GM21529 (cell line): ENCODE results near the gene ULBP1.
A peak's percentile ranks its signal among the peaks of the same experiment; 100 is the strongest.
"Not testable (repeated sequence)": the region's sequence is repeated elsewhere in the genome, so short reads cannot be mapped to it uniquely, and the experiment has no call there.

Experiments
- ATAC-seq: cut with Tn5 transposase; IDR thresholded peaks from one replicate; pipeline ENCODE4 v1.9.1; 2021; ENCODE audit not compliant: unreplicated experiment

ULBP1 gene

GRCh38 chr6:149933036-149933435, 30.7 kb upstream of the ULBP1 start:
- no peak for ATAC-seq

GRCh38 chr6:149933461-149933860, 30.3 kb upstream of the ULBP1 start:
- ATAC-seq: no peak

- ATAC-seq: no peak
Measured at GRCh38 chr6:149934249-149935156, 29.2 kb upstream of the ULBP1 start.

- no peak for ATAC-seq
Measured at GRCh38 chr6:149935246-149935645, 28.5 kb upstream of the ULBP1 start.

- ATAC-seq: no peak
Measured at GRCh38 chr6:149935668-149936067, 28.1 kb upstream of the ULBP1 start.

- ATAC-seq: no peak
Measured at GRCh38 chr6:149936743-149937142, 27.0 kb upstream of the ULBP1 start.

- not testable (repeated sequence) for ATAC-seq
Measured at GRCh38 chr6:149938013-149938570, 25.7 kb upstream of the ULBP1 start.

GRCh38 chr6:149938571-149939355, 25.0 kb upstream of the ULBP1 start:
- peak; percentile 89 for ATAC-seq

- ATAC-seq: no peak
Measured at GRCh38 chr6:149939356-149939648, 24.4 kb upstream of the ULBP1 start.

GRCh38 chr6:149939909-149940671, 23.7 kb upstream of the ULBP1 start:
- no peak for ATAC-seq

- no peak for ATAC-seq
Measured at GRCh38 chr6:149940672-149940982, 23.1 kb upstream of the ULBP1 start.

- no peak for ATAC-seq
Measured at GRCh38 chr6:149941583-149942460, 21.9 kb upstream of the ULBP1 start, which contains the start of gene ULBP2. TSS of gene ULBP2 (plus strand) at chr6:149942014. CDS start at chr6:149942073, 59 bp downstream.

- ATAC-seq: no peak
Measured at GRCh38 chr6:149942461-149942829, 21.3 kb upstream of the ULBP1 start.

GRCh38 chr6:149943321-149943720, 20.4 kb upstream of the ULBP1 start:
- not testable (repeated sequence) for ATAC-seq

- ATAC-seq: not testable (repeated sequence)
Measured at GRCh38 chr6:149945276-149945675, 18.5 kb upstream of the ULBP1 start.

GRCh38 chr6:149946631-149947030, 17.1 kb upstream of the ULBP1 start:
- ATAC-seq: not testable (repeated sequence)

- not testable (repeated sequence) for ATAC-seq
Measured at GRCh38 chr6:149947533-149947932, 16.2 kb upstream of the ULBP1 start.

GRCh38 chr6:149948011-149948410, 15.7 kb upstream of the ULBP1 start:
- ATAC-seq: no peak

GRCh38 chr6:149948616-149949015, 15.1 kb upstream of the ULBP1 start:
- ATAC-seq: no peak

GRCh38 chr6:149950423-149950822, 13.3 kb upstream of the ULBP1 start:
- ATAC-seq: no peak
